EL (cell line): ENCODE results near the gene COX10.
A peak's percentile ranks its signal among the peaks of the same experiment; 100 is the strongest.
"Not testable (repeated sequence)": the region's sequence is repeated elsewhere in the genome, so short reads cannot be mapped to it uniquely, and the experiment has no call there.

Experiments used
- DNase-seq: peaks from one replicate; pipeline ENCODE4 v3.0.0-alpha.2; 2016

The COX10 gene

GRCh38 chr17:14123619-14124278 is 54.4 kb downstream of the COX10 start:
- no peak for DNase-seq

DNA sequence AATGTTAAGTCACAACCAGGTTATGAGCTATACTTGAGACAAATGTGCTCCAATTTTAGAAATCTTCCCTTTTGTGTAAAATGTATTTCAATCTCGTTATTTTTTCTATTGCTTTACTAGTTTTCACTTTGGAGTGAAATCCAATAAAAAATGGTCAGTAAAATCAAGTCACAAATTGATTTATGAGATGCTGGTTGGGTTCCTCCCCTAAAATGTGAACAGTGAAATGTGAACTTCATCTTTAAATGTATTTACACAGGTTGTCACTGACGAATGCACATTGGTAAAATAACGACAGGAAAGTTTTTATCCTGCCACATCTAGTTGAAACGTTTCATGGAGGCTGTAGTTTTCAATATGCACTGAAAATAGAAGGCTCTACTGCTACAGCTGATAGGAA is 55.5 kb downstream of the COX10 start:
- DNase-seq: no peak

DNA sequence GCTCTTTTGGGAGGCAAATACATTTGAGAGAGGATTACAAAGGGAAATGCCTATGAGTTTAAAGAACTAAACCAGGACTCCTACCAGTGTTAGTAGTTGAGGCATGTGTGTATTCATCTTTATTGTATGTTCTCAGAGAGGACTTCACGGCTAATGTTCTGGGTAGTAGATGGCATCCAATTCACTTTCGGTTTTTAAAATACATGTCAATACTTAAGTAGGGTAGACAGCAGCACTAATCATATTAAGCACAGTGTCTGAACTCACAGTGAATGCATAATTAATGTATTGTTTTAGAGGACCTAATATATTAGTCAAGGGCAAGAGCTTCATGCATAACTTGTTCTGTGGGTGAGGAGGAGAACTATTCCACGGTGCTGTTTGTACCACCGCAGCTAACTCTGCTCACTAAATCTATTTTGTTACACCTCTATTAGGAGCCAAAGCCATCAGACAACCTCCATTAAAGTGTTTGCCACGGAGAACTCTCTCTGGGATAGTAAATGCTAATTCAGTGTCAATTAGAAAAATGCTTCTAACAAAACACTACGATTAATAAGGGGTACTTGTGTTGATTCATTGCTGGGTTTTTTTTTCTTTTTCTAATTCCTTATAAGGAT is 56.3 kb downstream of the COX10 start:
- no peak for DNase-seq

GRCh38 chr17:14133104-14133503 is 63.8 kb downstream of the COX10 start:
- DNase-seq: no peak

GRCh38 chr17:14134456-14134855 is 65.2 kb downstream of the COX10 start:
- no peak for DNase-seq

- no peak for DNase-seq
These were observed 66.7 kb downstream of the COX10 start for GRCh38 chr17:14135906-14136590.

DNA sequence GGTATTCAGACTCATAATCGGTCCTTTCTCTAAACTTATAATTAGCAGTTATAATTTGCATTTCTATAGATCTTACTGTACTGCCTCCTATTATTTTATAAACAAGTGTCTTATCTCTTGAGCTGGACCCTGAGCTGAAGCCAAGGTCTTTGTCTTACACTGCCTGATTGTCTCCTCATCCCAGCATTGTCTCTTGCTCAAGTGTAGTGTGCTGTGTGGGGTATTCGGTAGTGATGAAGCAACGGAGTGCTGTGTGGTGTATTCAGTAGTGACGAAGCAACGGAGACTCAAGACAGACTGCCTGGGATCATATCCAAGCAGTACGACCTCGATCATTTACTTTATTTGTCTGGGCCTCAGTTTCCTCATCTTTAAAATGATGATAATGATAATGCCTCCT is 69.3 kb downstream of the COX10 start:
- DNase-seq: no peak

DNA sequence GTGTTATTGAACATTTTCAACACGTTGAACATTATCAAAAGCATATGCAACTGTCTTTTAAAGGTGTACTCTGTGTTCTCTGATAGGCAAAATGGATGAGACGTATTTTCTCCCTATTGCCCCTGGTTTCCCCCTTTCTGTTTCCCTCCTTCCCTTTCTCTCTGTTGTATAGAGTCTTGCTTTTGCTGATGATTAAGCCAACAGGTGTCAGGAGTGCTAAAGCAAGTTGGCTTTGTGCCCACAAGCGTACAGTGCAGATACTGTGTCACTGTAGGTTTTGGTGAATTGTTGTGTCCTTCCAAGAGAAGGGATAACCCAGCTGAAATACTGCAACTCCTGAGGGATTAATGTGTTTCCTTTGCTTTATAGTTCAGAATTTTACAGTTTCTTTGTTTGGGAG is 74.4 kb downstream of the COX10 start:
- no peak for DNase-seq

GRCh38 chr17:14144508-14144907 is 75.2 kb downstream of the COX10 start:
- DNase-seq: no peak

- DNase-seq: no peak
These were observed 80.4 kb downstream of the COX10 start for GRCh38 chr17:14149751-14150150.

GRCh38 chr17:14150619-14151018 is 81.3 kb downstream of the COX10 start:
- no peak for DNase-seq

DNA sequence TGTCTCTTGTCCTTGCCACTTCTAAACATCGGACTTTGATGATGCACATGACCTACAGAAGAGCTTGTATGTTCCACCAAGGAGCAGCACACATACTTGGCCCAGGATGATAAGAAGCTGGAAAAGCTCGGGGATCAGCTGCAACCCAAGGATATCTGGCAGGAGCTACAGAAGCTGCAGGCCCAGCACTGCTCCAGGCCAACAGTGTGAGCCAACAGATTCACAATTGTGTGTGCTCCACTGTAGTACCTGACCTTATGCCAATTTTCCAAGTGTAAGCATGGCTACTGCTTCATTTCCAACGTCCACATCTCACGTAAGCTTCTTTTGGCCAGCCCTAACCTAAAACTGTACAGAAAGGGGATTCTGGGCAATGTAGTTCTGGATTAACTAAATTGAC is 83.4 kb downstream of the COX10 start:
- no peak for DNase-seq

- no peak for DNase-seq
These were observed 84.1 kb downstream of the COX10 start for GRCh38 chr17:14153374-14153773.

DNA sequence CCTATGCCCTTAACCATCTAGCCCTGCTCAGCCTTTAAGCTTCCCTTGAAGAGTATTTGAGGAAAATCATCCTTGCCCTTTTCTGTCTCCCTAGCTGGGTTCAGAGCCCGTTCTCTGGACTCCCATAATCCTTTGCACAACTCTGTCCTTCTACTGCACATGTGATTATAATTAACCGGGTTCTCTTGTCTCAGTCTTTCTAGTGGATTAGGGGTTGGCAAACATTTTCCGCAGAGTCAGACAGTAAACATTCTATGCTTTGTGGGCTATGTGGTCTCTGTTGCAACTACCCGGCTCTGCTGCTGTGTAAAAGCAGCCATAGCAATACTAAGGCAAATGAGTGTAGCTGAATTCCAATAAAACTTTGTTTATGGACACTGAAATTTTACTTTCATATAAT is 87.4 kb downstream of the COX10 start:
- DNase-seq: peak; percentile 11

DNA sequence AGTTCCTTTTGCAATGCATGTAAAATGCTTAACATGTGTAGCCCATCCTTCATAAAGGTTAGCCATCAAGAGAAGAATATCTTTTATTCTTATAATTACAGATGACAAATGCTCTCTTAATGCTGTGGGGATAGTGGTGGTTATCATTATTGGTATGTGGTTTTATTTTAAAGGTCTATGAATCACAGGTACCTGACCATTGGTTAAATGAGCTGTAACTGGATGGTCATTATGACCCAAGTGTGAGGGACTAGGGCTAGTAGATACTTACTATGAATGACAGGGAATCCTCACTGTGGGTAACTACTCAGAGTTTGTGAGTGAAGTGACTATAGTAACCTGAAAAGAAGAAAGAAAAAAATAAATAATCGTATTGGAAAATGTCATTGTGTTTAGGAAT is 88.5 kb downstream of the COX10 start:
- peak; percentile 11 for DNase-seq

DNA sequence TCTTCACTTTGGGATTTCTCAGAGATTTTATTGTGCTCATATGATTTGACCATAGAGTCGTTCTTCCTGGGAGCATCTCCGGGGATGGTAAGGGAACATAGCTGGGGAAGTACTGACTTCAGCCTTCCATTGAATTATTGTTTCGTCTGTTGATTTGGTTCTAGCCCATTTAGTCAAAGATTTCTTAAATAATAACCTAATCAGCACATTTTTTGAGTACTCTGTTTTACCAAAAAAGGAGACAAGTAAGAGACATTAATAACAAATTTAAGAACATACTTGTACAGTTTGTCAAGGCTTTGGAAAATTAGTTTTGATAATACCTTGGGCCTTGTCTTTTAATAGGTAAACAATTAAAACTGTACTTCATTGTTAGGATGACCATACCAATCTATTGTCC is 89.4 kb downstream of the COX10 start:
- no peak for DNase-seq

GRCh38 chr17:14161419-14161818 is 92.1 kb downstream of the COX10 start:
- DNase-seq: no peak

- no peak for DNase-seq
These were observed 96.3 kb downstream of the COX10 start for GRCh38 chr17:14165616-14166015.

- DNase-seq: not testable (repeated sequence)
These were observed 98.5 kb downstream of the COX10 start for GRCh38 chr17:14167831-14168230.

DNA sequence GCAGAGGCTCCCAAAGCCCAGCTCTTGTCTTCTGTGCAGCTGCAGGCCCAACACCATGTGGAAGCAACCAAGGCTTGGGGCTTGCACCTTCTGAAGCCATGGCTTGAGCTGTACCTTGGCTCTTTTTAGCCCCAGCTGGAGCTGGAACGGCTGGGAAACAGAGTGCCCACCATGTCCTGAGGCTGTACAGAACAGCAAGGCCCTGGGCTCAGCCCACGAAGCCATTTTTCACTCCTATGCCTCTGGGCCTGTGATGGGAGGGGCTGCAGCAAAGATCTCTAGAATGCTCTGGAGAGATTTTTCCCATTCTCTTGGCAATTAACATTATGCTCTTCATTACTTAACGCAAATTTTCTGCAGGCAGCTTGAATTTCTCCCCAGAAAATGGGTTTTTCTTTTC is 99.3 kb downstream of the COX10 start:
- no peak for DNase-seq

GRCh38 chr17:14169287-14169686 is 100.0 kb downstream of the COX10 start:
- no peak for DNase-seq

- no peak for DNase-seq
These were observed 100.6 kb downstream of the COX10 start for GRCh38 chr17:14169901-14170300.

DNA sequence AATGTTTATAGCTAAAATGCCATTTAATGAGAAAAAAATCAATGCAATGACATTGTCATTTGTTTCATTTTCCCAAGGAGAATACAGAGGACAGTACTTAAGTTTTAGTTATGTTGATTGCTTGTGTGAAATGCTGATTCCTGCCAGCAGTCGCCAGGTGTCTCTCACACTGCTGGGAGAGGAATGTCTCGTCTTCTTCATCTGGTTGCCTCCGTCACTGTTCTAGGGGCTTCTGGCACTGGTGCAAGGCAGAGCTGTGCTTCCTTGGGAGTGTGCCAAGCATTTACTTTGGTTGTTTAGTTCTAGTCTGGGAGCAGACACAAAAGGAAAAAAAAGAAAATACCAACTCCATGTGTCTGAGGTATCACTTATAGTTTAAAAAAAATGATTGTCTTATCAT is 107.7 kb downstream of the COX10 start:
- not testable (repeated sequence) for DNase-seq

- not testable (repeated sequence) for DNase-seq
These were observed 108.5 kb downstream of the COX10 start for GRCh38 chr17:14177801-14178200.
